Measurements from ENCODE around the gene RPS2.
A peak's percentile ranks its signal among the peaks of the same experiment; 100 is the strongest.
"Not testable (repeated sequence)": the region's sequence is repeated elsewhere in the genome, so short reads cannot be mapped to it uniquely, and the experiment has no call there.

RPS2 gene

GRCh38 chr16:1968146-1968953, 3.7 kb upstream of the RPS2 start:
- peaks cover 63% of the 10 kb centered on the region for H3K36me3 Mint-ChIP-seq (ENCODE audit: low read depth)
- no peaks in the 10 kb centered on the region for H3K9me3 Mint-ChIP-seq
- H3K27ac Mint-ChIP-seq = no peak overlapping the region
- H3K27me3 Mint-ChIP-seq = no peaks in the 10 kb centered on the region
- peaks cover 31% of the 10 kb centered on the region for H3K4me1 Mint-ChIP-seq (ENCODE audit: low read depth)
- H3K4me3 Mint-ChIP-seq = no peak overlapping the region
- no peak for DNase-seq

DNA sequence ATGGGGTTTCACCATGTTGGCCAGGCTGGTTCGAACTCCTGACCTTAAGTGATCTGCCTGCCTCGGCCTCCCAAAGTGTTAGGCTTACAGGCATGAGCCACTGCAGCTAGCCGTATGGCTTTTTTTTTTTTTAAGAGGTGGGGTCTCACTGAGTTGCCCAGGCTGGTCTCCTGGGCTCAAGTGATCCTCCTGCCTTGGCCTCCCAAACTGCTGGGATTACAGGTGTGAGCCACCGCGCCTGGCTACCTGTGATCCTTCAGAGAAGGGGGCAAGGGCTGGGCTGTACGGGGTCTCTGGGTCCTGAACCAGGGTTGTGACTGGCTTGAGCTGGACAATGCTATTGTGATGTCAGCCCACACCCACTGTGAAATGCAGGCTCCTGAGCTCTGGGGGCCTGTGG, 1.8 kb upstream of the RPS2 start, which contains the start of gene RNF151:
Gene RNF151, plus strand, starts transcription at position 397 of the 400 bp plus-strand sequence. CDS start 26 bp downstream, outside the sequence.
- peaks cover 34% of the 10 kb centered on the region for H3K4me1 Mint-ChIP-seq (ENCODE audit: low read depth)
- H3K27me3 Mint-ChIP-seq = no peaks in the 10 kb centered on the region
- H3K36me3 Mint-ChIP-seq (ENCODE audit: low read depth) = peaks cover 64% of the 10 kb centered on the region
- H3K27ac Mint-ChIP-seq = peak within 1 kb of the TSS; percentile 94
- DNase-seq = no peak
- peak within 1 kb of the TSS; percentile 87 for H3K4me3 Mint-ChIP-seq
- H3K9me3 Mint-ChIP-seq = no peaks in the 10 kb centered on the region

DNA sequence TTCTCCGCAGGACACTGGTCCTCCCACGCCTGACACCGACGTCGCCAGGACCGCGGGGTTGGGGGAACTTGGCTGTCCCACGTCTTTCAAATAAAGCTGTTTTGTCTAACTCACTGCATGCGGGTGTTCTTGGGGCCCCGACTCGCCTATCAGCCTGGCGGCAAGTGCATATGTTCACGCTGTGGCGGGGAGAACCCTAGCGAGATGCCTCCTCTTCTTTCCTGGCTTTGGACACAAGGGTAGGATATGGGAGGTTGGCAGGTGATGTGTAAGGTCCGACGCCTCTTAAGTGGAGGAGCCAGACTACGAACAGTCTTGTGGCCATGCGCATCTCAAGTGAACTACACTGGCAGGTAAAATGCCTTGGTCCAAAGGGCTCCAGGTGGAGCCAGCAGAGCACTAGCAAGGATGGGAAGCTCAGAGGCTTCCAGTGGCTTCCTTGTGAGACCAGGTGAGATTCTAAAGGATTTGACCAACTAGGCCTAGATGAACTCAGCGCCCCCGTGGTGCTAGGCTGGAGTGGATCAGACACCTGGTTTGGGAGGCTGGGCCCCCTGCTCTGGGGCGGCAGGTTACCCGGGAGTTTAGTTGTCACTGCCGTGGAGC, 873 bp upstream of the RPS2 start:
- DNase-seq = no peak
- H3K4me3 Mint-ChIP-seq = peak overlapping the region; percentile 87
- no peaks in the 10 kb centered on the region for H3K27me3 Mint-ChIP-seq
- H3K9me3 Mint-ChIP-seq = no peaks in the 10 kb centered on the region
- H3K36me3 Mint-ChIP-seq (ENCODE audit: low read depth) = peaks cover 71% of the 10 kb centered on the region
- H3K4me1 Mint-ChIP-seq (ENCODE audit: low read depth) = peaks cover 37% of the 10 kb centered on the region
- H3K27ac Mint-ChIP-seq = peak overlapping the region; percentile 94

GRCh38 chr16:1963806-1964505, 670 bp downstream of the RPS2 start:
- Mint-ChIP-seq H3K4me3 (peak overlapping the region; percentile 87), H3K4me1 (ENCODE audit: low read depth) (peaks cover 39% of the 10 kb centered on the region), H3K27me3 (no peaks in the 10 kb centered on the region), H3K36me3 (ENCODE audit: low read depth) (peaks cover 81% of the 10 kb centered on the region), H3K9me3 (no peaks in the 10 kb centered on the region), H3K27ac (peak overlapping the region; percentile 94)
- DNase-seq = no peak

DNA sequence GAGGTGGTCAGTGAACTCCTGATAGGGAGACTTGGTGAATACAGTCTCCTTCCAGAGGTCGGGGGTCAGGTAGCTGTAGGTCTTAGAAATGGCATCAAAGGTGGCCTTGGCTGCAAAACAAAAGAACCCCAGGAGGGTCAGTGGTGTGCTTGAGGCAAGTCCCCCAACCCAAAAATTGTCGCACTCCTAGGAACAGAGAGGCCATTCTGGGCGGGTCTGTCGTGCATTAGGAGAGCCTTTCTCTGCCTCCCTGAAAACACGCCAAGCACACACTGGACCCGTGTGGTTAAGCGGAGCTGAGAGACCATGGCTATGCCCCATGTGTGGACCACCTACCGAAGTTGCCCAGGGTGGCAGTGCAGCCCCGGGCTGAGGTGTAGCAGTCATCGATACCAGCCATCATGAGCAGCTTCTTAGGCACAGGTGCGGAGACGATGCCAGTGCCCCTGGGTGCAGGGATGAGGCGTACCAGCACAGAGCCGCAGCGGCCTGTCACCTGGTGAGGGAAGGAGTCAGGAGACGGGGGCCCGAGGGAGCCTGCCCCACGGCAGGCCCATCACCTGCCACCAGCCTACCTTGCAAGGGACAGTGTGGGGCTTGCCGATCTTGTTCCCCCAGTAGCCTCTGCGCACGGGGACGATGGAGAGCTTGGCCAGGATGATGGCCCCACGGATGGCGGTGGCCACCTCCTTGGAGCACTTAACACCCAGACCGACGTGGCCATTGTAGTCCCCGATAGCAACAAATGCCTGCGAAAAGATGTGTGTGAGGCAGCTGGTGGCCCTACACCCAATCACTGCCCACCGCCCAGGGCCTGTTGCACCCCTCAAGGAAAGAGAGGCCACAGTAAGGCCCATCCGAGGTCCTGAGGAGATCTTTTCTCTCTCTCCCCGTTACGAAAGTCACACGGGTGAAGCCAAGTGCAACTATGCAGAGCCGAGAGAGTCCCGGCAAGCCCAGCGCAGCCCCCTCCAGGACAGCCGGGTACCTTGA, 2.2 kb downstream of the RPS2 start:
- peak overlapping the region; percentile 94 for H3K27ac Mint-ChIP-seq
- peak overlapping the region; percentile 87 for H3K4me3 Mint-ChIP-seq
- peaks cover 43% of the 10 kb centered on the region for H3K4me1 Mint-ChIP-seq (ENCODE audit: low read depth)
- DNase-seq = peak; percentile 50
- peaks cover 72% of the 10 kb centered on the region for H3K36me3 Mint-ChIP-seq (ENCODE audit: low read depth)
- not testable (repeated sequence) for H3K9me3 Mint-ChIP-seq, H3K27me3 Mint-ChIP-seq

DNA sequence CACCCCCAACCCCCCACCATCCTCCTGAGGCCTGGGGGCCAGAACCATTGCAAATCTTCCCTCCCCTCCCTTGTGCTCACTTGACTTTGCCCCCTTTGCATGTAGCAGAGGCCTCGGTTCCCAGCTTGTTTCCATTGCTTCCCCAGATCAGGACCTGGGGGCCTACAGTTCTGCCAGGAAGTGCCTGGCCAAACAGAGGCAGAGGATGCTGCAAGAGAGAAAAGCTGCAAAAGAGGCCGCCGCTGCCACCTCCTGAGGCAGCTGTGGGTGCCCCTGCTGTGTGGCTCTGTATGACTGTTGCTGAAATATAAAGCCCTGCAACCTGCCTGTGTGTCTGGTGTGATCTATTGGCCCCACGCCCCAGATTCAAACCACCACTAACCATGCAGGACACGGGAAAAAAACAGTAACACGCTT, 3.0 kb downstream of the RPS2 start:
- DNase-seq = peak; percentile 63
- Mint-ChIP-seq H3K27ac (peak overlapping the region; percentile 94), H3K36me3 (ENCODE audit: low read depth) (peaks cover 65% of the 10 kb centered on the region), H3K27me3 (no peaks in the 10 kb centered on the region), H3K4me1 (ENCODE audit: low read depth) (peaks cover 43% of the 10 kb centered on the region), H3K9me3 (no peaks in the 10 kb centered on the region), H3K4me3 (peak overlapping the region; percentile 87)

DNA sequence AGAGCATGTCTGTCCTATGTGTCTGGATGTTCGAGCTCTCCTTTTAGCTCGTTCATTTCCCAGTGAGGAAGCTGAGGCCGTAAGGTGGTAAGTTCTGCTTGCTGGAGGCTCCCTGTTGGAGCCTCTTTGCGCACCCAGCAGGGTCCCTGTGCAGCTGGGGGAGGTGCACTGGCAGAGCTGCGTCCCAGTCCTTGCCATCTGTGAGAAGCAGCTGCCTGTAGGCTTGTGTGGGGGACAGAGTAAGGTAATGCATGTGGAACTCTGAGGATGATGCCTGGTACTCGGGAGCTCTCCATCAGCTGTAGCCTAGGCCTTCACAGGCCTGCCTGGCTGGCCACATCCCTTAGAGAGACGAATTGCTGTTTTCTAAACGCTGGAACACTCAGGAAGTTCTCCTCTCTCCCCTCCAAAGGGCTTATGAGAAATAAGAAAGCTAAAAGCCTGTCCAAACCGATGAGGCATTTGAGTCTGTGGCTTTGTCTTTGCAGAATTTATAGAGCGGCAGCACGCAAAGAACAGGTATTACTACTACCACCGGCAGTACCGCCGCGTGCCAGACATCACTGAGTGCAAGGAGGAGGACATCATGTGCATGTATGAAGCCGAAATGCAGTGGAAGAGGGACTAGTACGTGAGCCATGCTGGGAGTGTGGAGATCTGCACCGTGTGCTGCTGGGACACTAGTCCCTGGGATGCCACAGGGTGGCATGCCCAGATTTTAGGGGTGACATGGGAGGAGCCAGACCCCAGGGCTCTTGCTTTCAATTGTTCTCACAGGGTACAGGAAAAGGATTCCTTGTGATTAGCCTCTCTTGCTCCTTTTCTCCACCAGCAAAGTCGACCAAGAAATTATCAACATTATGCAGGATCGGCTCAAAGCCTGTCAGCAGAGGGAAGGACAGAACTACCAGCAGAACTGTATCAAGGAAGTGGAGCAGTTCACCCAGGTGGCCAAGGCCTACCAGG, 3.7 kb downstream of the RPS2 start:
- Mint-ChIP-seq H3K4me1 (ENCODE audit: low read depth) (peaks cover 43% of the 10 kb centered on the region), H3K27me3 (no peaks in the 10 kb centered on the region), H3K9me3 (no peaks in the 10 kb centered on the region), H3K4me3 (peak overlapping the region; percentile 87), H3K36me3 (ENCODE audit: low read depth) (peaks cover 64% of the 10 kb centered on the region), H3K27ac (peak overlapping the region; percentile 94)
- peak; percentile 77 for DNase-seq

GRCh38 chr16:1959269-1960039, 5.2 kb downstream of the RPS2 start, which contains the start of gene NDUFB10:
Gene NDUFB10, plus strand, starts transcription at chr16:1959538. Its CDS starts 87 bp downstream, at chr16:1959625.
- H3K27me3 Mint-ChIP-seq = no peaks in the 10 kb centered on the region
- DNase-seq = peak; percentile 96
- peaks cover 38% of the 10 kb centered on the region for H3K4me1 Mint-ChIP-seq (ENCODE audit: low read depth)
- peak within 1 kb of the TSS; percentile 87 for H3K4me3 Mint-ChIP-seq
- peaks cover 50% of the 10 kb centered on the region for H3K36me3 Mint-ChIP-seq (ENCODE audit: low read depth)
- peak within 1 kb of the TSS; percentile 94 for H3K27ac Mint-ChIP-seq
- no peaks in the 10 kb centered on the region for H3K9me3 Mint-ChIP-seq

DNA sequence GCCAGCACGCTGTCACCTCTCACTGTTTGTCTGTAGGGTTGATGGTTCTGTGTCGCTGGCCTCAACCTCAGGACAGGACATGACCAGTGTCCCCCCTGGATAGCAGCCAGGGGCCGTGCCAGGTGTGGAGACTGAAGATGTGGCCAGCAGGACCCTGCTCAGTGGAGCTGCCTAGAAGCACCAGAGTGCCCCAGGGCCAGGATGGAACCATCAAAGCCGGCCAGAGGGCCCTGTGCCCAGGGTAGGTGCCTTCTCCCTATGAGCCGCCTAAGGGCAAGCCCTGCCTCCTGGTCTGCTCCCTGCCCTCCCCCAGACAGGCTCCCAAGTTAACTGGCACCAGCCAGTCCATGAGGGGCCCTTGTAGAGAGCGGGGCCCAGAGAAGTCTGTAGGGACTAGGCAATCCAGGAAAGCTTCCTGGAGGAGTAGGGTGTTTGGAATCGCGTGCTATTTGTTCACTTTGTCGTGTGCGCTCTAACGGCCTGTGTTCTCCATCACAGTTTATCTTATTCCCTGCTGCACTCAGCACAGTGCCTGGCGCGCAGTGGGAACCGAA, 5.8 kb downstream of the RPS2 start:
- Mint-ChIP-seq H3K27ac (peak overlapping the region; percentile 94), H3K27me3 (no peaks in the 10 kb centered on the region), H3K36me3 (ENCODE audit: low read depth) (peaks cover 44% of the 10 kb centered on the region), H3K4me1 (ENCODE audit: low read depth) (peaks cover 37% of the 10 kb centered on the region), H3K9me3 (no peaks in the 10 kb centered on the region), H3K4me3 (peak overlapping the region; percentile 87)
- DNase-seq = no peak

- Mint-ChIP-seq H3K36me3 (ENCODE audit: low read depth) (peaks cover 37% of the 10 kb centered on the region), H3K4me1 (ENCODE audit: low read depth) (peaks cover 34% of the 10 kb centered on the region)
- not testable (repeated sequence) for H3K27me3 Mint-ChIP-seq, H3K4me3 Mint-ChIP-seq, H3K27ac Mint-ChIP-seq, DNase-seq, H3K9me3 Mint-ChIP-seq
Measured at GRCh38 chr16:1958143-1958491, 6.5 kb downstream of the RPS2 start.

GRCh38 chr16:1957434-1958142, 7.0 kb downstream of the RPS2 start:
- not testable (repeated sequence) for DNase-seq, H3K4me3 Mint-ChIP-seq, H3K9me3 Mint-ChIP-seq, H3K27me3 Mint-ChIP-seq, H3K27ac Mint-ChIP-seq
- Mint-ChIP-seq H3K36me3 (ENCODE audit: low read depth) (peaks cover 32% of the 10 kb centered on the region), H3K4me1 (ENCODE audit: low read depth) (peaks cover 29% of the 10 kb centered on the region)

DNA sequence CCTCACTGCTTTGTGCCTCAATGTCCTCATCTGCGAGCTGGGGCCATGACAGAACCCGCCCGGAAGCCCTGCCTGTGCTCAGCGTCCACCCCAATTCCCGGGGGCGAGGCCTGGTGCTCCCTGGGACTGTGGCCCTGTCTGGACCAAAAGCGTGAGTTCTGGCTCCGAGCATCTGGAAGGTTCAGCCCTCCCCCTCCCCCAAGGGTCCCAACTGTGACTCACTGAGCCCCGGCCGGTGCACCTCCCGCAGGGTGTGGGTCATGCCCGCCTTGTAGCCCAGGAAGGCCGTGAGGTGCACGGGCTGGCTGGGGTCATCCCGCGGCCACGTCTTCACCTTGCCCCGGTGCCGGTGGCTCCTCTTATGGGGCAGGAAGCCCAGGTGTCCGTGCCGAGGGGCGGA, 10.9 kb downstream of the RPS2 start:
- Mint-ChIP-seq H3K4me1 (ENCODE audit: low read depth) (peaks cover 2% of the 10 kb centered on the region), H3K27ac (no peak overlapping the region), H3K4me3 (no peak overlapping the region), H3K9me3 (no peaks in the 10 kb centered on the region), H3K27me3 (no peaks in the 10 kb centered on the region), H3K36me3 (ENCODE audit: low read depth) (no peaks in the 10 kb centered on the region)
- no peak for DNase-seq

All from activated T-cell treated with anti-CD3 and anti-CD28 coated beads, Interleukin-2, amount 50 U/mL, for 24 hours (primary cell).